Chondrocyte (in vitro differentiated cells): Measurements from ENCODE around the gene GRIK1. TPM values are rescaled to one million over a fixed set of nuclear protein-coding genes. Genes with fewer than 3 reads are reported as not detected.

Experiments
- DNase-seq: peaks from one replicate; pipeline ENCODE4 v3.0.0; 2021; ENCODE audit warnings: mixed read lengths, low spot score
- H3K27ac Mint-ChIP-seq: one replicate; pipeline ENCODE4 v1.8.0; 2021; ENCODE audit warnings: mild to moderate bottlenecking, moderate library complexity, mixed read lengths; ENCODE audit not compliant: unreplicated experiment
- H3K27me3 Mint-ChIP-seq: 2 replicates; pipeline ENCODE4 v1.8.0; 2021; ENCODE audit warnings: low read depth, mixed read lengths
- H3K36me3 Mint-ChIP-seq: 2 replicates; pipeline ENCODE4 v1.8.0; 2021; ENCODE audit warnings: low read depth, mixed read lengths
- H3K4me1 Mint-ChIP-seq: 2 replicates; pipeline ENCODE4 v1.8.0; 2021; ENCODE audit warnings: low read depth, mild to moderate bottlenecking, mixed read lengths
- H3K4me3 Mint-ChIP-seq: one replicate; pipeline ENCODE4 v1.8.0; 2021; ENCODE audit warnings: mild to moderate bottlenecking, moderate library complexity, mixed read lengths; ENCODE audit not compliant: unreplicated experiment
- H3K9me3 Mint-ChIP-seq: 2 replicates; pipeline ENCODE4 v1.8.0; 2021; ENCODE audit warnings: low read depth, mixed read lengths
- total RNA-seq: library from RNA; stranded (reverse); gene quantifications from 3 replicates; pipeline ENCODE4 v1.2.1, GENCODE V29; 2021
- TF ChIP-seq, protein P1 (sequence below): fragments of 200-600 bp; sonication (generic); IDR thresholded peaks from 2 replicates; pipeline ENCODE4 v1.5.0; 2021; ENCODE audit warnings: antibody characterized with exemption, mild to moderate bottlenecking, moderate library complexity

The GRIK1 gene
- total RNA-seq, 1 donor from 2014 or later: 1.2 TPM

DNA sequence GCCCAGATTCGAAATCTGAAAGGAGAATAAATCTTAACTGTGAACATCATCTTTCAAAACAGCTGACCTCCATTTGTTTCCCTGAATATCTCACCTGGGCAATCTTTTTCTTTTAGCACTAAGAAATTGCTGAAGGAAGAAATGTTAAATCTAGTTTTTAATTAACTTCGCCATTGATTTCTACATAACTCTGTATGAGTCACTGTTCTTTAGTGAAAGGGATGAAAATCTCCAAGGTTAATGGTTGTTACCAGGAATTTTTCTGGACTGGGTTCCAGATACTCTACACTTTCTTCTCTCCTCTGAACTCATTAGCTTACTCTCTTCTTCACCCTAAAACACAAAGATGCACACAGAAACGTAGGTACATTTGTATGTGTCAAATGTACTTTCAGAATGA lies 405.3 kb downstream of the GRIK1 start:
- peaks cover 21% of the 10 kb centered on the region for H3K4me1 Mint-ChIP-seq
- TF ChIP-seq, protein P1, sequence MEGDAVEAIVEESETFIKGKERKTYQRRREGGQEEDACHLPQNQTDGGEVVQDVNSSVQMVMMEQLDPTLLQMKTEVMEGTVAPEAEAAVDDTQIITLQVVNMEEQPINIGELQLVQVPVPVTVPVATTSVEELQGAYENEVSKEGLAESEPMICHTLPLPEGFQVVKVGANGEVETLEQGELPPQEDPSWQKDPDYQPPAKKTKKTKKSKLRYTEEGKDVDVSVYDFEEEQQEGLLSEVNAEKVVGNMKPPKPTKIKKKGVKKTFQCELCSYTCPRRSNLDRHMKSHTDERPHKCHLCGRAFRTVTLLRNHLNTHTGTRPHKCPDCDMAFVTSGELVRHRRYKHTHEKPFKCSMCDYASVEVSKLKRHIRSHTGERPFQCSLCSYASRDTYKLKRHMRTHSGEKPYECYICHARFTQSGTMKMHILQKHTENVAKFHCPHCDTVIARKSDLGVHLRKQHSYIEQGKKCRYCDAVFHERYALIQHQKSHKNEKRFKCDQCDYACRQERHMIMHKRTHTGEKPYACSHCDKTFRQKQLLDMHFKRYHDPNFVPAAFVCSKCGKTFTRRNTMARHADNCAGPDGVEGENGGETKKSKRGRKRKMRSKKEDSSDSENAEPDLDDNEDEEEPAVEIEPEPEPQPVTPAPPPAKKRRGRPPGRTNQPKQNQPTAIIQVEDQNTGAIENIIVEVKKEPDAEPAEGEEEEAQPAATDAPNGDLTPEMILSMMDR: no peak
- peaks cover 3% of the 10 kb centered on the region for H3K36me3 Mint-ChIP-seq
- H3K27me3 Mint-ChIP-seq: no peaks in the 10 kb centered on the region
- H3K9me3 Mint-ChIP-seq: peaks cover 6% of the 10 kb centered on the region
- H3K27ac Mint-ChIP-seq: no peak overlapping the region
- H3K4me3 Mint-ChIP-seq: no peak overlapping the region
- DNase-seq: no peak

DNA sequence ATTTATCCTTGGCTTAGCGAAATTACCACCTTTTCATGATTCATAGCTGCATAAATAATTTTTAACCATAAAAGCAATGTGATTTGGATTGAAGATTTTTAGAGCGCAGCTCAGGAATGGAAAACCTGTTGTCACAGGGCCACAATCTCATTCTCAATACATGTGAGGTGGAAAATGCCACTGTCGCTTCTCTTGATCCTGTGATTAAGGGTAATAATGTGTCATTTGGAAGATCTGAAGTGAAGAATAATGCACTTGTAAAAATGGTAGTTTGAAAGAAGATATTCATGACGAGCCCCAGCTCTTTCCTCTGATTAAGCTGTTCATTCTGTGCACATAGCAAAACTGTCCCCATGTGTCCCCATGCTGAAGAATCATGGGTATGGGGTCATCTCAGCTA lies 410.7 kb downstream of the GRIK1 start:
- DNase-seq: no peak
- Mint-ChIP-seq H3K4me3 (no peak overlapping the region), H3K27ac (no peak overlapping the region), H3K9me3 (no peaks in the 10 kb centered on the region), H3K27me3 (no peaks in the 10 kb centered on the region), H3K36me3 (peaks cover 4% of the 10 kb centered on the region), H3K4me1 (no peaks in the 10 kb centered on the region)
- TF ChIP-seq, protein P1: no peak

DNA sequence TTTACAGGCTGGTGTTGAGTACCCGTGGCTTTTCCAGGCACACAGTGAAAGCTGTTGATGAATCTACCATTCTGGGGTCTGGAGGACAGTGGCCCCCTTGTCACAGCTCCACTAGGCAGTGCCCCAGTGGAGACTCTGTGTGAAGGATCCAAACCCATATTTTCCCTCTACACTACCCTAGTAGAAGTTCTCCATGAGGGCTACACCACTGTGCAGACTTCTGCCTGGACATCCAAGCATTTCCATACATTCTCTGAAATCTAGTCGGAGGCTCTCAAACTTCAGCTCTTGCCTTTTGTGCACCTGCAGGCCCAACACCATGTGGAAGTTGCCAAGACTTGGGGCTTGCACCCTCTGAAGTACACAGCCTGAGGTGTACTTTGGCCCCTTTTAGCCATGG lies 413.3 kb downstream of the GRIK1 start:
- Mint-ChIP-seq H3K4me3 (no peak overlapping the region), H3K27ac (no peak overlapping the region), H3K36me3 (peaks cover 2% of the 10 kb centered on the region), H3K4me1 (no peaks in the 10 kb centered on the region), H3K27me3 (no peaks in the 10 kb centered on the region), H3K9me3 (peaks cover 2% of the 10 kb centered on the region)
- DNase-seq: no peak
- TF ChIP-seq, protein P1: no peak

DNA sequence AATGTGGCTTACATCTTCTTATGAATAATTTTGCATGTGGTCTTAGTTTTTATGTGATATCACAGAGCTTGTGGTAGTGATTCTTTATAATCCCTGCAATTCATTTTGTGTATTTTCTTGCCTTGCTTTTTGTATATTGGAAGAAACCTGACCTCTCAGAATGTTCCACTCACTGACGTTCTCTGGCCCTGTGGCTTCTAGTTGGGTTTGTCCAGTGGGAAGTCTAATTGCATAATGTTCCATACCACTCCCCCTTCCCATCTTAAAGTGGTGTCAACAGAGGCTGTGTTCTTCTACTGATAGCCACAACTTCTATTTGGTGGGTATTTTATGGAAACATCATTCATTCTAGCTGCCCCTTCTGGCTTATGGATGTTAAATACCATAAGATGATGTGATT lies 415.7 kb downstream of the GRIK1 start:
- TF ChIP-seq, protein P1: no peak
- Mint-ChIP-seq H3K4me1 (no peaks in the 10 kb centered on the region), H3K27ac (no peak overlapping the region), H3K36me3 (peaks cover 2% of the 10 kb centered on the region), H3K9me3 (peaks cover 2% of the 10 kb centered on the region), H3K4me3 (no peak overlapping the region), H3K27me3 (no peaks in the 10 kb centered on the region)
- DNase-seq: no peak

DNA sequence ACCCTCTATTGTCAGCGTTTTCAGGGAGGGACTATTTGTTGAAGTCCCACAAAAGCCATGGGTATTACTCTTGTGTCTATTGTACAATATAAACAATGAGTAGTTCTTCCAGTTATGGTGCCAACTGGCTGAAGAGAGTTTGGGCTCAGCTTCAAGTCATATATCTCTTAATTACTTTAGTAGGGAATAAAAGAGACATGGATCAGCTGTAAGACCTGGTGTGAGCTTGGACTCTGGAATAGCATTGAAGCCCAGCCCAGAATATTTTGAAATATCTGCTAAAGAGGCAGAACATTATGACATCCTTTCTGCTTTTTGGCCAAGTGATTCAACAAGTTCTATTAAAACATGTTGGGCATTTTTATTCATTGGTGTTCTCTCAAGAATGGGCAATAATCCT lies 416.1 kb downstream of the GRIK1 start:
- DNase-seq: no peak
- no peaks in the 10 kb centered on the region for H3K4me1 Mint-ChIP-seq
- H3K36me3 Mint-ChIP-seq: peaks cover 2% of the 10 kb centered on the region
- no peak overlapping the region for H3K27ac Mint-ChIP-seq
- peaks cover 2% of the 10 kb centered on the region for H3K9me3 Mint-ChIP-seq
- no peaks in the 10 kb centered on the region for H3K27me3 Mint-ChIP-seq
- H3K4me3 Mint-ChIP-seq: no peak overlapping the region
- TF ChIP-seq, protein P1: no peak
